M059J (cell line): ENCODE data around the gene STEAP2. TPM values are rescaled to one million over a fixed set of nuclear protein-coding genes. Genes with fewer than 3 reads are reported as not detected.
"Not testable (repeated sequence)": the region's sequence is repeated elsewhere in the genome, so short reads cannot be mapped to it uniquely, and the experiment has no call there.

ENCODE experiments used
- DNase-seq: peaks from one replicate; pipeline ENCODE4 v3.0.0-alpha.2; 2012; ENCODE audit warnings: low read depth
- total RNA-seq: library from RNA; depleted of rRNA; stranded (reverse); fragments of >200 nt; shearing (Covaris generic); gene quantifications from 2 replicates; pipeline ENCODE4 v1.2.3, GENCODE V29; 2014; rRNA removed

The STEAP2 gene
- total RNA-seq = 3.8 and 6.2 TPM in 2 replicates

GRCh38 chr7:90211391-90212148 lies at the start of gene STEAP2:
Gene STEAP2, plus strand, starts transcription at chr7:90211740. Its CDS starts 13,343 bp downstream, at chr7:90225083.
- DNase-seq = peak; percentile 92

- no peak for DNase-seq
These were observed 48.0 kb upstream of the STEAP2 start for GRCh38 chr7:90163534-90163933.

- no peak for DNase-seq
These were observed 45.8 kb upstream of the STEAP2 start for GRCh38 chr7:90165724-90166123.

GRCh38 chr7:90166153-90166552 lies 45.4 kb upstream of the STEAP2 start:
- no peak for DNase-seq

- no peak for DNase-seq
These were observed 44.2 kb upstream of the STEAP2 start for GRCh38 chr7:90167361-90167760.

- no peak for DNase-seq
These were observed 41.6 kb upstream of the STEAP2 start for GRCh38 chr7:90169891-90170290.

GRCh38 chr7:90172121-90172520 lies 39.4 kb upstream of the STEAP2 start:
- no peak for DNase-seq

GRCh38 chr7:90172624-90173023 lies 38.9 kb upstream of the STEAP2 start:
- no peak for DNase-seq

- peak; percentile 53 for DNase-seq
These were observed 38.3 kb upstream of the STEAP2 start for GRCh38 chr7:90173127-90173844.

- peak; percentile 24 for DNase-seq
These were observed 35.9 kb upstream of the STEAP2 start for GRCh38 chr7:90175667-90176066.

- no peak for DNase-seq
These were observed 35.3 kb upstream of the STEAP2 start for GRCh38 chr7:90176195-90176594.

GRCh38 chr7:90178166-90178565 lies 33.4 kb upstream of the STEAP2 start:
- no peak for DNase-seq

- peak; percentile 97 for DNase-seq
These were observed 32.8 kb upstream of the STEAP2 start for GRCh38 chr7:90178679-90179278.

- peak; percentile 71 for DNase-seq
These were observed 31.4 kb upstream of the STEAP2 start for GRCh38 chr7:90180011-90180585.

GRCh38 chr7:90180649-90181048 lies 30.9 kb upstream of the STEAP2 start:
- DNase-seq = no peak

- no peak for DNase-seq
These were observed 30.1 kb upstream of the STEAP2 start for GRCh38 chr7:90181485-90181884.

GRCh38 chr7:90186290-90186689 lies 25.2 kb upstream of the STEAP2 start:
- DNase-seq = not testable (repeated sequence)

- DNase-seq = no peak
These were observed 24.0 kb upstream of the STEAP2 start for GRCh38 chr7:90187507-90188050.

- no peak for DNase-seq
These were observed 23.3 kb upstream of the STEAP2 start for GRCh38 chr7:90188281-90188680.

GRCh38 chr7:90190995-90191394 lies 20.5 kb upstream of the STEAP2 start:
- DNase-seq = no peak

GRCh38 chr7:90191648-90192047 lies 19.9 kb upstream of the STEAP2 start:
- no peak for DNase-seq
